Coronary artery (tissue), 2 donors: ENCODE measurements around the gene ANKZF1.

Source experiments
- DNase-seq: peaks from one replicate; pipeline ENCODE4 v3.0.0-alpha.2; 2017; ENCODE audit warnings: low spot score
- H3K27ac ChIP-seq, 2 donors: fragments of 200-600 bp; sonication (generic); one replicate each; pipeline ENCODE4 v1.5.1; 2016 to 2019
- H3K4me3 ChIP-seq: fragments of 200-600 bp; sonication (generic); 2 replicates; pipeline ENCODE4 v1.5.1; 2016; ENCODE audit warnings: mild to moderate bottlenecking, moderate library complexity
- TF ChIP-seq, protein P1 (sequence below): fragments of 200-600 bp; sonication (generic); IDR thresholded peaks from one replicate; pipeline ENCODE4 v1.5.1; 2019; ENCODE audit warnings: antibody characterized with exemption

Gene ANKZF1

DNA sequence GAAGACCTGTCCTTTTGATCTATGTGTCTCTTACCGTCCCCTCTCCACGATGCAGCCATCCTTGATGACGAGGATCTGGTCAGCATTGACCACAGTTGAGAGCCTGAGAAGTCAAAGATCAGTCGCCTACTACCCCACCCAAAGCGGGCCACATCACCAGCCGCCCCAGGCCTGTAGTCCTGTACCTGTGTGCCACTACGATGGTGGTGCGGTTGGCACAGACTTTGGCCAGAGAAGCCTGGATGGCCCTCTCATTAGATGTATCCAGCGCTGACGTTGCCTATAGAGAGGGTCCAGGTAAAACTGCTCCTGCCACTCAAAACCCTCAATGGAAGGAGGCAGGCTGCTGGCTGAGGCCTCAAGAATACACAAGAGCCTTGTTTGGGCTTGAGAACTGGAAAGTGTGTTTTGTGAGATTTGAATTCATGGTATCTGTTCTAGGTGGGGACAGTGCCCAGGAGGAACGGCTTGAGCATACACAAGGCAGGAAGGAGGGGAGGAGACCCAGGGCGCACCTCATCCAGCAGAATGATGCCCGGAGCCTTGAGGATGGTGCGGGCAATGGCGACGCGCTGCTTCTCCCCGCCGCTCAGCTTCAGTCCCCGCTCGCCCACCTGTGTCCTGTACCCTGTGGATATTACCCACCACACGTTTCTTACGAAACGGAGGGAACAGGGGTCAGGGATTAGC, 19.3 kb upstream of the ANKZF1 start:
- TF ChIP-seq, protein P1, sequence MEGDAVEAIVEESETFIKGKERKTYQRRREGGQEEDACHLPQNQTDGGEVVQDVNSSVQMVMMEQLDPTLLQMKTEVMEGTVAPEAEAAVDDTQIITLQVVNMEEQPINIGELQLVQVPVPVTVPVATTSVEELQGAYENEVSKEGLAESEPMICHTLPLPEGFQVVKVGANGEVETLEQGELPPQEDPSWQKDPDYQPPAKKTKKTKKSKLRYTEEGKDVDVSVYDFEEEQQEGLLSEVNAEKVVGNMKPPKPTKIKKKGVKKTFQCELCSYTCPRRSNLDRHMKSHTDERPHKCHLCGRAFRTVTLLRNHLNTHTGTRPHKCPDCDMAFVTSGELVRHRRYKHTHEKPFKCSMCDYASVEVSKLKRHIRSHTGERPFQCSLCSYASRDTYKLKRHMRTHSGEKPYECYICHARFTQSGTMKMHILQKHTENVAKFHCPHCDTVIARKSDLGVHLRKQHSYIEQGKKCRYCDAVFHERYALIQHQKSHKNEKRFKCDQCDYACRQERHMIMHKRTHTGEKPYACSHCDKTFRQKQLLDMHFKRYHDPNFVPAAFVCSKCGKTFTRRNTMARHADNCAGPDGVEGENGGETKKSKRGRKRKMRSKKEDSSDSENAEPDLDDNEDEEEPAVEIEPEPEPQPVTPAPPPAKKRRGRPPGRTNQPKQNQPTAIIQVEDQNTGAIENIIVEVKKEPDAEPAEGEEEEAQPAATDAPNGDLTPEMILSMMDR = no peak
- no peak for DNase-seq
- H3K4me3 ChIP-seq = no peak overlapping the region
- no peak overlapping the region for H3K27ac ChIP-seq

DNA sequence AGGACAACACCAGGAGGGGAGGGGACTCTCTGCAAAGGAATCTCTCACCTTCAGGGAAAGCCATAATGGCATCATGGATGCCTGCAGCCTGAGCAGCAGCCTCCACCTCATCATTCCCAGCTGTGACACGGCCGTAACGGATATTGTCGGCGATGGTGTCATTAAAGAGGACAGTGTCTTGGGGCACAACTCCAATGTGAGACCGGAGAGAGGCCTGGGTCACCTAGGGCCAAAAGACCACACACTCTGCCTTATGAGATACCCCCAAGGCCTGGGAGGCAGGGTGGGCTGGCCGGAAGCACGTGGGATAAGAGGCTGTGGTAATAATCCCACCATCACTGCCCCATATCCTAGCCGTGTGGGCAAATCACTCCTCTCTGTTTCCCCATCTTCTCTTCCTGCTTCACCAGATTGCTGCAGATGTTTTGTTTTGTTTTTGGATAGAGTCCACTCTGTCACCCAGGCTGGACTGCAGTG, 18.7 kb upstream of the ANKZF1 start:
- DNase-seq = no peak
- TF ChIP-seq, protein P1 = no peak
- Histone ChIP-seq H3K27ac (no peak overlapping the region), H3K4me3 (no peak overlapping the region)

DNA sequence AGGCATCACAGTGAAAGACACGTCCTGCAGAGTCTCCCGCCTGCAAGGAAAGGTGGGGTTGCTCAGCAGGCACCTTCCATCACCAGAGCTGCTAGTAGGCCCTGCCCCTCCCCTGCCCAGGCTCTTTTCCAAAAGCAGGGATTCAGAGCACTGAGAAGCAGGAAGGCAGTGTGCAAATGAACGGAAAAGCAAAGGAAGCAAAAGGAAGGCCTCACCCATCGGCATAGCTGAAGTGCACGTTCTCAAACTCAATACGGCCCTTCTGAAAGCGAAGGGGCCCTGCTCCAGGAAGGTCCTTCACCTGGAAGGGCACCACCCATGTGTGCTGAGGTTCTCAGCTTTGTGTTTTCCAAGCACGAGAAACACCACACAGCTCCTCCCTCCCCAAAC, 16.6 kb upstream of the ANKZF1 start:
- TF ChIP-seq, protein P1 = no peak
- Histone ChIP-seq H3K4me3 (no peak overlapping the region), H3K27ac (no peak overlapping the region)
- no peak for DNase-seq

DNA sequence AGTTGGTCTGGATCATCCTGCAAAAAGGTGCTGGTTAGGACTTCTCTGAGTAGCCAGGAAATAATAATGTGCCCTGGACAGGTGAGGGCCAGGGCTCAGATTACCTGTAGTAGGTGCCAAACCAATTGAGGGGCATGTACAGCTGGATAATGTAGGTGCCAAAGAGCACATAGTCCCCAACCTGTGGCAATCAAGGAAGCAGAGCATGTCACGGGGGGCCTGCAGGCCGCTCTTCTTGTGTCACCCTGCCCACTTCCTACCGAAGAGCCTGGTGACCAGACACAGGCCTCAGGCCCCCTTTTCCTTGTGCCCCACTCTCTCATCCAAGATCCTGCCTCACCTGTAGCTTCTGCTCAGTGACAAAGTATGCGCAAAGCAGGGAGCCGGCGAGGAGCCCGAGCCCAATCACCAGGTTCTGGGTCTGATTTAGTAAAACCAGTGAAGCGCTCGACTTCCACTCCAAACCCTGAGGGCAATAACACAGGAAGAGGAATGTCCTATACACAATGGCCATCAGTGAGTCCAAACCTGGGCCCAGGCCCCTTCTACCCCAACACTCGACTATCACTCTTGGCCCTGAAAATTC, 16.0 kb upstream of the ANKZF1 start:
- DNase-seq = peak; percentile 47
- TF ChIP-seq, protein P1 = no peak
- no peak overlapping the region for H3K4me3 ChIP-seq
- H3K27ac ChIP-seq = no peak overlapping the region

DNA sequence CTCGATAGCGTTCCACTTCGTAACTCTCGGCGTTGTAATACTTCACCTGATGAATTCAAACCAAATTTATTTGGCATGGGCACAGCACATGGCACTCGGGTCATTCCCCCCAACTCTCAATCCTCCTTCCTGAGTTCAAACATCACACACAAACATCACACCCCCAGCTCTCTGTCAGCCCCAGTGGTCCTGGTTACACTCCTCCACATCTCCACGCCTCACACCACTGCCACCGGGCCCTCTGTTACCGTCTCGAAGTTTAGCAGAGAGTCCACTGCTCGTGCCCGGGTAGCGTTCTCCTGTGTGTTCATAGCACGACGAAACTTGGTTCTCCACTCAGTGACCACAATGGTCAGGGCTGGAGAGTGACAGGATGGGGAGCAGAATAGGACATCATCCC, 15.5 kb upstream of the ANKZF1 start:
- Histone ChIP-seq H3K4me3 (no peak overlapping the region), H3K27ac (no peak overlapping the region)
- TF ChIP-seq, protein P1 = no peak
- DNase-seq = peak; percentile 46

DNA sequence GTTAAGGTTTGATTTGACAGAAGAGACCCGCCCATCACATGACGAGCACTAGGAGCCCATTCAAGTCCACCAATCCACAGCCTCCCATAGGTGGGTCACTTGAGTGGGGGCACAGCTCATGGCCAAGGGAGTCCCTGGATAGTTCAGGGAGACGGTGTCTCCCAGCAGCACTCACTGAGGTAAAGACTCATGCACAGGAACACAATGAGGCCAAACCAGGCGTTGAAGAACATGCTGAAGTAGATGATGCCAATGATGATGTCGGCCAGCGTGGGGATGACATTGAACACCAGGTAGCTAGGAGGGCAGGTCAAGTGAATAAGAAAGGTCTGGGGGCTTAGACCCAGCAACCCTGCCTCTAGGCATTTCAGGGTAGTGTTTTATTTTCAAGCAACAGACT, 14.8 kb upstream of the ANKZF1 start:
- TF ChIP-seq, protein P1 = no peak
- no peak overlapping the region for H3K4me3 ChIP-seq
- no peak overlapping the region for H3K27ac ChIP-seq
- no peak for DNase-seq
